ENCODE data around the gene LRP4.

GRCh38 chr11:46907606-46908005, 10.7 kb downstream of the LRP4 start:
- no peak for TF ChIP-seq CTCF (IDR thresholded peaks at IDR 0.05)
- no peak for TF ChIP-seq POLR2A (IDR thresholded peaks at IDR 0.05)

All from adrenal gland (tissue), 5 donors.